Hepatocyte (in vitro differentiated cells): ENCODE data around the gene RPS6KA2.

Experiments
- EZH2 ChIP-seq: fragments of 200-600 bp; sonication (generic); IDR thresholded peaks from 2 replicates; pipeline ENCODE4 v1.6.1; 2016; ENCODE audit warnings: antibody characterized with exemption, mild to moderate bottlenecking, borderline replicate concordance
- EZH2phosphoT487 ChIP-seq: fragments of 200-600 bp; sonication (generic); IDR thresholded peaks from one replicate; pipeline ENCODE4 v1.6.1; 2018; ENCODE audit warnings: antibody characterized with exemption, mild to moderate bottlenecking, low read depth, moderate library complexity; ENCODE audit not compliant: unreplicated experiment, severe bottlenecking
- TF ChIP-seq, protein P1 (sequence below): fragments of 200-600 bp; sonication (generic); IDR thresholded peaks from 2 replicates; pipeline ENCODE4 v1.5.1; 2016; ENCODE audit warnings: antibody characterized with exemption, mild to moderate bottlenecking; ENCODE audit not compliant: poor library complexity

DNA sequence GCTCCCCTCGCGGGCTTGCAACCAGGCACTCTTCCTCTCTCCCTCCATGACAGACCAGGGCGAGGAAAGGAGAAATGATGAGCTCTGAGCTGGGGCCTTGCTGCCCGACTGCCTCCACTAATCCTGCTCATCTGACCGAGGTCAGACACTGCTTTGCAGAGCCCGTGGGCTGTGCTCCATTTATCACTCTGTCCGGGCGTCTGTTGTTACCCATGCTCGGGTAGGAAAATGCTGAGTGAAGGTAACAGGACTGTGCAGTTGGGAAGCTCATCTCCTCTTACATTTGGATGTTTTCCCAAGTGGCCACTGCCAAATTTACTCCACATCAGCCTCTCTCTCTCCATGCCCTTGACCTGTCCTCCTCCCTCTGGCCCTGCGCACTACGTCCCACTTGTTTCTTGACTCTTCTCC, 14.6 kb downstream of the RPS6KA2 start:
- TF ChIP-seq, protein P1, sequence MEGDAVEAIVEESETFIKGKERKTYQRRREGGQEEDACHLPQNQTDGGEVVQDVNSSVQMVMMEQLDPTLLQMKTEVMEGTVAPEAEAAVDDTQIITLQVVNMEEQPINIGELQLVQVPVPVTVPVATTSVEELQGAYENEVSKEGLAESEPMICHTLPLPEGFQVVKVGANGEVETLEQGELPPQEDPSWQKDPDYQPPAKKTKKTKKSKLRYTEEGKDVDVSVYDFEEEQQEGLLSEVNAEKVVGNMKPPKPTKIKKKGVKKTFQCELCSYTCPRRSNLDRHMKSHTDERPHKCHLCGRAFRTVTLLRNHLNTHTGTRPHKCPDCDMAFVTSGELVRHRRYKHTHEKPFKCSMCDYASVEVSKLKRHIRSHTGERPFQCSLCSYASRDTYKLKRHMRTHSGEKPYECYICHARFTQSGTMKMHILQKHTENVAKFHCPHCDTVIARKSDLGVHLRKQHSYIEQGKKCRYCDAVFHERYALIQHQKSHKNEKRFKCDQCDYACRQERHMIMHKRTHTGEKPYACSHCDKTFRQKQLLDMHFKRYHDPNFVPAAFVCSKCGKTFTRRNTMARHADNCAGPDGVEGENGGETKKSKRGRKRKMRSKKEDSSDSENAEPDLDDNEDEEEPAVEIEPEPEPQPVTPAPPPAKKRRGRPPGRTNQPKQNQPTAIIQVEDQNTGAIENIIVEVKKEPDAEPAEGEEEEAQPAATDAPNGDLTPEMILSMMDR: no peak
- no peak for TF ChIP-seq EZH2
- no peak for TF ChIP-seq EZH2phosphoT487
